ENCODE measurements around the gene SCO2. TPM values are rescaled to one million over a fixed set of nuclear protein-coding genes. Genes with fewer than 3 reads are reported as not detected.

Gene SCO2
- total and polyA plus RNA-seq, 2 experiments from 2014 or later, result 10.5 TPM; not detected in 1

DNA sequence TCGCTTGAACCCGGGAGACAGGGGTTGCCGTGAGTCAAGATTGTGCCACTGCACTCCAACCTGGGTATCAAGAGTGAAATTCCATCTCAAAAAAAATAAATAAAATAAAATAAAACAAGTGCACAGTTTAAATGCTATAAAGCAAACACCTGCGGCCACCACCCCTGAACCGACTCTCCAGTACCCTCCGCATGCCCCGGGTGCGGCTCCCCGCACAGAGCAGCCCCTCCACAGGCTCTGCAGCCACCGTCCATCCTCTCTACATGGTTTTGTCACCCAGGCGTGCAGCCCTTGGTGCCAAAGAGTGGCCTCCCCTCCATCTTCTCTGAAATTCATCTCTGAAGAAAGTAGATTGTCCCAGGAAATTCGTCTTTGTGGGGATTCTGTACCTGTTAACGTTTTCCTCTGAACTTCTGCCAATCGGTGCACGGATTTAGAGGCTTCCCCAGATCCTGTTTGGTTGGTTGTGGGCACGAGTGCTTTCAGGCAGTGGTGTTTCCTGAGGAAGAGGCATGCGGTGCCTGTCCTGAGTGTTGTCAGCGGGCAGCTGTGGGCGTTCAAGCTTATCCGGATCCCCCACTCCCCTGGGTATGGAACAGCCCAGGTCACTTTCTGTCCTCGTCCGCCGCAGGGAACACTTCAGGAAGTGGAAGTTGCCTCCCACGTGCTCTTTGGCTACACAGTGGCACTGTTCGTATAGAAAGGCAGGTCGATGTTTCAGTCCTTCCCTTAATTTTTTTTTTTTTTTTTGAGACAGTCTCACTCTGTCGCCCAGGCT is 34.7 kb downstream of the SCO2 start:
- no peak for DNase-seq (ENCODE audit: low read depth in 1 of 2, low spot score in 1 of 2)
- TF ChIP-seq, protein P1, sequence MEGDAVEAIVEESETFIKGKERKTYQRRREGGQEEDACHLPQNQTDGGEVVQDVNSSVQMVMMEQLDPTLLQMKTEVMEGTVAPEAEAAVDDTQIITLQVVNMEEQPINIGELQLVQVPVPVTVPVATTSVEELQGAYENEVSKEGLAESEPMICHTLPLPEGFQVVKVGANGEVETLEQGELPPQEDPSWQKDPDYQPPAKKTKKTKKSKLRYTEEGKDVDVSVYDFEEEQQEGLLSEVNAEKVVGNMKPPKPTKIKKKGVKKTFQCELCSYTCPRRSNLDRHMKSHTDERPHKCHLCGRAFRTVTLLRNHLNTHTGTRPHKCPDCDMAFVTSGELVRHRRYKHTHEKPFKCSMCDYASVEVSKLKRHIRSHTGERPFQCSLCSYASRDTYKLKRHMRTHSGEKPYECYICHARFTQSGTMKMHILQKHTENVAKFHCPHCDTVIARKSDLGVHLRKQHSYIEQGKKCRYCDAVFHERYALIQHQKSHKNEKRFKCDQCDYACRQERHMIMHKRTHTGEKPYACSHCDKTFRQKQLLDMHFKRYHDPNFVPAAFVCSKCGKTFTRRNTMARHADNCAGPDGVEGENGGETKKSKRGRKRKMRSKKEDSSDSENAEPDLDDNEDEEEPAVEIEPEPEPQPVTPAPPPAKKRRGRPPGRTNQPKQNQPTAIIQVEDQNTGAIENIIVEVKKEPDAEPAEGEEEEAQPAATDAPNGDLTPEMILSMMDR (IDR thresholded peaks at IDR 0.05; ENCODE audit: low read depth, low read length), result no peak

DNA sequence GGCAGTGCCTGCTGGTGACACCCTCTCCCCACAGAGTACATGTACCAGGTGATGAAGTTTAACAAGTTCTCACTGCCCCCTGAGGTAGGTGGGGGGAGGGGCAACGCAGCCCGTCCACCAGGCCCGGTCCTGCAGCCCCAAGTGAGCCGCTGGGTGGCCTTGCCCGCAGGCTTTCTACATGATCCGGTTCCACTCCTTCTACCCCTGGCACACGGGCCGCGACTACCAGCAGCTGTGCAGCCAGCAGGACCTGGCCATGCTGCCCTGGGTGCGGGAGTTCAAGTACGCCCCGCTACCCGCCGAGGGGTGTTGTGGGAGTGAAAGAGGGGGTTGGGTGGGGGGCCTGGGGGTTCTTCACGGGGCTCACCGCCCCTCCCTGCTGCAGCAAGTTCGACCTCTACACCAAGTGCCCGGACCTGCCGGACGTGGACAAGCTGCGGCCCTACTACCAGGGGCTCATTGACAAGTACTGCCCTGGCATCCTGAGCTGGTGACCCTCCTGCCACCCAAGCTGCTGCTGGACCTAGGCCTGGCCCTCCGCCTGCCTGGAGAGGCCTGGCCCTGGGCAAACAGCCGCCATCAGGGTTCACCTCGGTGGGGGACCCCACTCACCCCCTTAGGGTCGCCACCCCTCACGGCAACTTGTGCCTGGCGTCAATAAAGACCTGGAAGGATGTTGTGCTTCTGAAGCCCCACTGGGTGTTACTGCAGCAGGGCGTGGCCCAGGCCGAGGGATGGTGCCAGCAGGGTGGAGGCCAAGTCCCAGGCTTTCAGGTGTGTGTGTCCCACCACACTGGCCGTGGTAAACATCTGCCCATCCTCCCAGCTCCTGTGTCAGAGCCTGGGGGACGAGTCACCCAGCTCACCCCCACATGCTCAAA is 35.8 kb downstream of the SCO2 start:
- no peaks in the 10 kb centered on the region for H3K27me3 ChIP-seq
- DNase-seq (ENCODE audit: low read depth in 1 of 2, low spot score in 1 of 2), result no peak
- no peaks in the 10 kb centered on the region for H3K36me3 ChIP-seq
- no peak overlapping the region for H3K27ac ChIP-seq
- TF ChIP-seq, protein P1 (IDR thresholded peaks at IDR 0.05; ENCODE audit: low read depth, low read length), result no peak
- no peaks in the 10 kb centered on the region for H3K4me1 ChIP-seq (ENCODE audit: low read depth)
- no peaks in the 10 kb centered on the region for H3K9me3 ChIP-seq (ENCODE audit: low read depth)
- no peak overlapping the region for H3K4me3 ChIP-seq

More for the DNA sequence above, 34.7 kb downstream of the SCO2 start:
- Histone ChIP-seq H3K9me3 (ENCODE audit: low read depth) (no peaks in the 10 kb centered on the region), H3K4me1 (ENCODE audit: low read depth) (no peaks in the 10 kb centered on the region), H3K27ac (no peak overlapping the region), H3K36me3 (no peaks in the 10 kb centered on the region), H3K27me3 (no peaks in the 10 kb centered on the region), H3K4me3 (no peak overlapping the region)

DNA sequence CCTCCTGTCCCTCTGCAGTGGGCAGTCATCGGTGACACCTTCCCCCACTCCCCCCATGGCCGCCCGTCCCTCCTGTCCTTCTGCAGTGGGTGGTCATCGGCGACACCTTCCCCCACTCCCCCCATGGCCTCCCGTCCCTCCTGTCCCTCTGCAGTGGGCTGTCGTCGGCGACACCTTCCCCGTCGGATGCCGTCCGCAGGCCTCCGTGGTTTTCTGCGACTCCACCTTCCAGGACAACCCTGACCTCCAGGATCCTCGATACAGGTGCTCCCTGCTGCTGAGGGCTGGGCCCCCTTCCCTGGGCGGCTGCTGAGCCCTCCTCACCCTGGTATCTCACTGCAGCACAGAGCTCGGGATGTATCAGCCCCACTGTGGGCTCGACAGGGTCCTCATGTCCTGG is 36.5 kb downstream of the SCO2 start:
- TF ChIP-seq, protein P1 (IDR thresholded peaks at IDR 0.05; ENCODE audit: low read depth, low read length), result no peak
- Histone ChIP-seq H3K27ac (no peak overlapping the region), H3K27me3 (no peaks in the 10 kb centered on the region), H3K4me3 (no peak overlapping the region), H3K36me3 (no peaks in the 10 kb centered on the region), H3K9me3 (ENCODE audit: low read depth) (no peaks in the 10 kb centered on the region), H3K4me1 (ENCODE audit: low read depth) (no peaks in the 10 kb centered on the region)
- no peak for DNase-seq (ENCODE audit: low read depth in 1 of 2, low spot score in 1 of 2)

DNA sequence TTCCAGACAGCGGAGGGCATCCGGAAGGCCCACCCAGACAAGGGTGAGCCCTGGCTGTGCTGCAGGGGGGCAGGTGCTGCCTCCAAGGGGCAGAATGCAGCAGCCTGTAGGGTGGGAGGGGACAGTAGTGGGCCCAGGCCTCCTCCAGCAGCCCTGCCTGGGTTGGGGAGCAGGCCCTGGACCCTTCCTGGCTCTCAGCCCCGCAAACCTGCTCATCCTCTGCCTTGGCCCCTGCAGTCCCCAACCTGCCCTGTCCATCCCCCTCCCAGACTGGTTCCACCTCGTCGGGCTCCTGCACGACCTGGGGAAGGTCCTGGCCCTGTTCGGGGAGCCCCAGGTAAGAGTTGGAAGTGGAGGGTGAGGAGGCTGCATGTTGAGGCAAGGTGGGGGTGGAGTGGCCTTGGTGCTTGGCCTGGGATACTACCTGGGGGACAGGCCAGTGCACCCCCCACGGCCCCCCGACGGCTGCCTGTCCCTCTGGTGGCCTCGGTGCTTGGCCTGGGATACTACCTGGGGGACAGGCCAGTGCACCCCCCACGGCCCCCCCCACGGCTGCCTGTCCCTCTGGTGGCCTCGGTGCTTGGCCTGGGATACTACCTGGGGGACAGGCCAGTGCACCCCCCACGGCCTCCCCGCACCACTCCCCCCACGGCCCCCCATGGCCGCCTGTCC is 37.3 kb downstream of the SCO2 start:
- no peak for DNase-seq (ENCODE audit: low read depth in 1 of 2, low spot score in 1 of 2)
- H3K4me1 ChIP-seq (ENCODE audit: low read depth), result no peaks in the 10 kb centered on the region
- peaks cover 1% of the 10 kb centered on the region for H3K27me3 ChIP-seq
- no peak overlapping the region for H3K27ac ChIP-seq
- TF ChIP-seq, protein P1 (IDR thresholded peaks at IDR 0.05; ENCODE audit: low read depth, low read length), result no peak
- no peaks in the 10 kb centered on the region for H3K36me3 ChIP-seq
- no peaks in the 10 kb centered on the region for H3K9me3 ChIP-seq (ENCODE audit: low read depth)
- no peak overlapping the region for H3K4me3 ChIP-seq

DNA sequence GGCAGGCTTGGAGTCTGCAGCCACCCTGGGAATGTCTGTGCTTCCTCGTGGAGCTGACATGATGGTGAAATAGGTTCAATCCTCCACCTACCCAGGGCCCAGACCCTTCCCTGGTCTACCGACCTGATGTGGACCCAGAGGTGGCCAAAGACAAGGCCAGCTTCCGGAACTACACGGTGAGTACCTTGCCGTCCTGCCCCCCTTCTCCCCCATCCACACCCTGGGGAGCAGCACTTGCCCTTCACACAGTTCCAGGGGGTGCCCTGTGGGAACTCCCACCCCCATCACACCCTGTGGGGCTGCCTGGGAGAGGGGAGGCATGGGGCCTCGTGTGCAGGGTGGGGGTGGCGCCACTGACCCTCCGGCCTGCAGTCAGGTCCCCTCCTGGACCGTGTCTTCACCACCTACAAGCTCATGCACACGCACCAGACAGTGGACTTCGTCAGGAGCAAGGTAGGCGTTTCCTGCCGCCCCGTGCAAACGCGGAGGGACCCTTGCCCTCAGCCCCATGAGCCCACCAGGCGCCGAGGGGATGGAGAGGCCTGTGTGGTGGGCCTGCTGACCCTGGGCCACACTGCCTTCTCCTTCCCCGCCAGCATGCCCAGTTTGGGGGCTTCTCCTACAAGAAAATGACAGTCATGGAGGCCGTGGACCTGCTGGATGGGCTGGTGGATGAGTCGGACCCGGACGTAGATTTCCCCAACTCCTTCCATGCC is 38.0 kb downstream of the SCO2 start:
- H3K27ac ChIP-seq, result no peak overlapping the region
- no peaks in the 10 kb centered on the region for H3K4me1 ChIP-seq (ENCODE audit: low read depth)
- peaks cover 8% of the 10 kb centered on the region for H3K27me3 ChIP-seq
- no peak overlapping the region for H3K4me3 ChIP-seq
- TF ChIP-seq, protein P1 (IDR thresholded peaks at IDR 0.05; ENCODE audit: low read depth, low read length), result no peak
- H3K36me3 ChIP-seq, result no peaks in the 10 kb centered on the region
- no peak for DNase-seq (ENCODE audit: low read depth in 1 of 2, low spot score in 1 of 2)
- H3K9me3 ChIP-seq (ENCODE audit: low read depth), result no peaks in the 10 kb centered on the region
